Measurements from ENCODE around the gene SBF1.
"Not testable (repeated sequence)": the region's sequence is repeated elsewhere in the genome, so short reads cannot be mapped to it uniquely, and the experiment has no call there.

SBF1 gene

GRCh38 chr22:50422961-50423815 is 51.6 kb downstream of the SBF1 start:
- no peak for DNase-seq (ENCODE audit: low read depth, low spot score)

- DNase-seq (ENCODE audit: low read depth, low spot score): no peak
Observed at GRCh38 chr22:50422046-50422445, 52.8 kb downstream of the SBF1 start.

GRCh38 chr22:50420581-50420980 is 54.3 kb downstream of the SBF1 start:
- no peak for DNase-seq (ENCODE audit: low read depth, low spot score)

- DNase-seq (ENCODE audit: low read depth, low spot score): no peak
Observed at GRCh38 chr22:50420015-50420414, 54.8 kb downstream of the SBF1 start.

GRCh38 chr22:50419116-50419515 is 55.7 kb downstream of the SBF1 start:
- DNase-seq (ENCODE audit: low read depth, low spot score): no peak

GRCh38 chr22:50418624-50419023 is 56.2 kb downstream of the SBF1 start:
- no peak for DNase-seq (ENCODE audit: low read depth, low spot score)

- no peak for DNase-seq (ENCODE audit: low read depth, low spot score)
Observed at GRCh38 chr22:50417411-50418210, 57.2 kb downstream of the SBF1 start.

GRCh38 chr22:50416996-50417395 is 57.8 kb downstream of the SBF1 start:
- DNase-seq (ENCODE audit: low read depth, low spot score): no peak

GRCh38 chr22:50415426-50415825 is 59.4 kb downstream of the SBF1 start:
- no peak for DNase-seq (ENCODE audit: low read depth, low spot score)

GRCh38 chr22:50414476-50415248 is 60.2 kb downstream of the SBF1 start:
- DNase-seq (ENCODE audit: low read depth, low spot score): no peak

- DNase-seq (ENCODE audit: low read depth, low spot score): not testable (repeated sequence)
Observed at GRCh38 chr22:50408954-50409353, 65.9 kb downstream of the SBF1 start.

- DNase-seq (ENCODE audit: low read depth, low spot score): no peak
Observed at GRCh38 chr22:50408311-50408710, 66.5 kb downstream of the SBF1 start.

- no peak for DNase-seq (ENCODE audit: low read depth, low spot score)
Observed at GRCh38 chr22:50406416-50407170, 68.2 kb downstream of the SBF1 start.

- no peak for DNase-seq (ENCODE audit: low read depth, low spot score)
Observed at GRCh38 chr22:50403701-50404101, 71.1 kb downstream of the SBF1 start.

- no peak for DNase-seq (ENCODE audit: low read depth, low spot score)
Observed at GRCh38 chr22:50401907-50402306, 72.9 kb downstream of the SBF1 start.

- no peak for DNase-seq (ENCODE audit: low read depth, low spot score)
Observed at GRCh38 chr22:50400931-50401330, 73.9 kb downstream of the SBF1 start.

- DNase-seq (ENCODE audit: low read depth, low spot score): no peak
Observed at GRCh38 chr22:50400406-50400805, 74.4 kb downstream of the SBF1 start.

- no peak for DNase-seq (ENCODE audit: low read depth, low spot score)
Observed at GRCh38 chr22:50399751-50400331, 75.0 kb downstream of the SBF1 start.

GRCh38 chr22:50398831-50399648 is 75.8 kb downstream of the SBF1 start:
- no peak for DNase-seq (ENCODE audit: low read depth, low spot score)
